D721Med (cell line): ENCODE data around the gene MCF2L.

Experiments used
- DNase-seq: peaks from one replicate; pipeline ENCODE4 v3.0.0; 2011; ENCODE audit warnings: low spot score; ENCODE audit not compliant: insufficient read length
- FAIRE-seq: peaks from 2 replicates; lab custom pipeline; 2011; peaks lifted over from hg19 to GRCh38; lab: Jason Lieb, UNC
- CTCF ChIP-seq: IDR thresholded peaks from 2 replicates; pipeline ENCODE4 v1.5.1; 2012; ENCODE audit warnings: mild to moderate bottlenecking, control low read depth; ENCODE audit not compliant: insufficient read depth; ENCODE audit errors: missing control alignments

MCF2L gene

GRCh38 chr13:113064534-113065405 lies 95.8 kb downstream of the MCF2L start:
- DNase-seq = no peak
- no peak for TF ChIP-seq CTCF
- FAIRE-seq = no peak

- no peak for FAIRE-seq
- DNase-seq = no peak
- TF ChIP-seq CTCF = no peak
Measured at GRCh38 chr13:113065406-113066141, 96.6 kb downstream of the MCF2L start.

- no peak for TF ChIP-seq CTCF
- no peak for DNase-seq
- no peak for FAIRE-seq
Measured at GRCh38 chr13:113066142-113066455, 97.1 kb downstream of the MCF2L start.

- TF ChIP-seq CTCF = no peak
- FAIRE-seq = no peak
Measured at GRCh38 chr13:113066746-113067145, 97.7 kb downstream of the MCF2L start.

GRCh38 chr13:113069861-113070805 lies 101.1 kb downstream of the MCF2L start:
- DNase-seq = no peak
- FAIRE-seq = no peak
- TF ChIP-seq CTCF = no peak

More at GRCh38 chr13:113066746-113067145, 97.7 kb downstream of the MCF2L start:
- DNase-seq = no peak

GRCh38 chr13:113070855-113071254 lies 101.8 kb downstream of the MCF2L start:
- no peak for TF ChIP-seq CTCF
- no peak for FAIRE-seq
- DNase-seq = no peak
